ENCODE results near the gene TBC1D22A.

TBC1D22A gene

DNA sequence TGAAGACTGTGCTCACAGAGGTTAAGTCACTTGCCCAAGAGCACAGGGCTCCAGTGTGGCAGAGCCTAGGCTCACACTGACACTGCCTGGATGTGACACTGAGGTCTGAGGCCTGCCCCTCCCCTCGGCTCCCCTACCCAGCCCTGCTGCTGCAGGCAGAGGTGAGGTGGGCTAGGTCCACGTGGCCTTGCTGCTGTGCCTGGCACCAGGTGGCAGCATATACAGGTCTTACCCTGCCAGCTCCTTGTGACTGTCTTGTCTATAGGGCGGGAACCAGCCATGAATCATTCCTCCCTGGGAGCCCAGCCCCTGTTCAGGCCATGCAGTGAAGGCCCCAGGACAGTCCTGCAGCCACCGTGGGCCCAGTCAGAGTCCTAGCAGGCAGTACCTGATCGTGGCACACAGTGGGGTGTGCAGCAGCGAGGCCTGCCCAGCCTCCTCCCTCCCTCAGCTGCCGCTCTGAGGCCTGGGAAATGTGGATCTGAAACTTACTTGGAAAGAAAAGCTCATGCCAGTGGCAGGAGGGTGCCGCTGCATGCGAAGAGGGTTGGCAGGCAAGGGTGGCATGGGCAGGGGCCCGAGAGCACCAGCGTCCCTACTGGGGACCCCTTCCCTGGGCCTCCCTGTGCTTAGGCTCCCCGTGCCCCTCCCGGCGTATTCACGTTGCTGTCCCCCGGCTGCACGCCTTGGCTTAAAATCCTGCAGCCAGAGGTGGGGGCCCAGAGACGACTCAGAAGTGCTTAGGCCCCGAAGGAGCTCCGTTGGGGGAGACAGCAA lies 23.2 kb upstream of the TBC1D22A start:
- H3K27ac Mint-ChIP-seq = peak overlapping the region; percentile 68 to 90 (median 86)
- TF ChIP-seq, protein P1, sequence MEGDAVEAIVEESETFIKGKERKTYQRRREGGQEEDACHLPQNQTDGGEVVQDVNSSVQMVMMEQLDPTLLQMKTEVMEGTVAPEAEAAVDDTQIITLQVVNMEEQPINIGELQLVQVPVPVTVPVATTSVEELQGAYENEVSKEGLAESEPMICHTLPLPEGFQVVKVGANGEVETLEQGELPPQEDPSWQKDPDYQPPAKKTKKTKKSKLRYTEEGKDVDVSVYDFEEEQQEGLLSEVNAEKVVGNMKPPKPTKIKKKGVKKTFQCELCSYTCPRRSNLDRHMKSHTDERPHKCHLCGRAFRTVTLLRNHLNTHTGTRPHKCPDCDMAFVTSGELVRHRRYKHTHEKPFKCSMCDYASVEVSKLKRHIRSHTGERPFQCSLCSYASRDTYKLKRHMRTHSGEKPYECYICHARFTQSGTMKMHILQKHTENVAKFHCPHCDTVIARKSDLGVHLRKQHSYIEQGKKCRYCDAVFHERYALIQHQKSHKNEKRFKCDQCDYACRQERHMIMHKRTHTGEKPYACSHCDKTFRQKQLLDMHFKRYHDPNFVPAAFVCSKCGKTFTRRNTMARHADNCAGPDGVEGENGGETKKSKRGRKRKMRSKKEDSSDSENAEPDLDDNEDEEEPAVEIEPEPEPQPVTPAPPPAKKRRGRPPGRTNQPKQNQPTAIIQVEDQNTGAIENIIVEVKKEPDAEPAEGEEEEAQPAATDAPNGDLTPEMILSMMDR (IDR thresholded peaks at IDR 0.05; ENCODE audit: unreplicated experiment in 3 of 3) = peak in 1 of 3 experiments; percentile 24
- no peaks in the 10 kb centered on the region for H3K9me3 Mint-ChIP-seq
- peaks cover 31% of the 10 kb centered on the region for H3K4me1 Mint-ChIP-seq
- H3K4me3 Mint-ChIP-seq = peak overlapping the region; percentile 86 to 95 (median 91)
- no peaks in the 10 kb centered on the region for H3K36me3 Mint-ChIP-seq (ENCODE audit: low read depth)
- peaks cover 3% of the 10 kb centered on the region for H3K27me3 Mint-ChIP-seq (ENCODE audit: low read depth)

DNA sequence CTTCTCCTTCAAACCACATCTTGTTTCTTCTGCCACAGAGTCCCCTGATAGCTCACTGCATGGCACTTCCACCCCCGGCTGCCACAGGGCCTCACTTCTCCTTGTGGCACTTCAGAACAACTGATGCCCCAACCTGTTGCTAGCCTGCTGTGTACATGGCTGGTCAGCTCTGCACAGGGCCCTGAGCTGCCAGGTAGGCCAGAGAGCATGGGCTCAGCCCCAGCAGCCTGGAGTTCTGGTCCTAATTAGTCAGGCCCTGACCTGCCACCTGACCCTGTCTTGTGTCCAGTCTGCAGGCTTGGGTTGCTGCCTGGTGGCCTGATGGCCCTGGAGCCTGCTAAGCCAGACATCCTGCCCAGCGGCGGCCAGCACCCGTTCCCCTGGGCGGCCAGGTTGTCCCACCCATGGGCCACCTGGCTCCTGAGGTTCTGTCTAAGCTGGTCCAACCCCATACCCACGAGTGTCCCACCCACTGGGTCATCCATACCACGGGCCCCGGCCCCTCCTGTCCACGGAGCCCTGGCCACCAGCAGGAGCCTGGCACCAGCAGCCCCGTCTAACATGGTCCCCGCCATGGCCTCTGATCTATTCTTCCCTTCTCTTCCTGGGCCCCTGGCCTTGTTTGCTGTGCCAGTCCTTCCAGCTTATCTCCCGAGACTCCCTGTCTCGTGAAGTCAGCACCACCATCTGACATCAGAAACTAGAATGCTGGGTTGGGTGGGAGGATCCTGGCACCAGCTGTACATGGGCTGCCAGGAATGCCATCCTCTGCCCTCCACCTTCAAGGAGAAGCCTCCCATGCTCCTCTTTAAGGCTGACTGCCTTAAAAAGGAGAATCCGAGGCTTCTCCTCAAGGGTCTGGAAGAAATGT lies 21.3 kb upstream of the TBC1D22A start:
- Mint-ChIP-seq H3K36me3 (ENCODE audit: low read depth) (no peaks in the 10 kb centered on the region), H3K4me1 (peaks cover 21% of the 10 kb centered on the region), H3K4me3 (peak overlapping the region; percentile 59 to 74 (median 70)), H3K27me3 (ENCODE audit: low read depth) (peaks cover 6% of the 10 kb centered on the region), H3K27ac (peak overlapping the region in 2 of 3 experiments; percentile 64 to 87), H3K9me3 (no peaks in the 10 kb centered on the region)
- TF ChIP-seq, protein P1 (IDR thresholded peaks at IDR 0.05; ENCODE audit: unreplicated experiment in 3 of 3) = no peak

DNA sequence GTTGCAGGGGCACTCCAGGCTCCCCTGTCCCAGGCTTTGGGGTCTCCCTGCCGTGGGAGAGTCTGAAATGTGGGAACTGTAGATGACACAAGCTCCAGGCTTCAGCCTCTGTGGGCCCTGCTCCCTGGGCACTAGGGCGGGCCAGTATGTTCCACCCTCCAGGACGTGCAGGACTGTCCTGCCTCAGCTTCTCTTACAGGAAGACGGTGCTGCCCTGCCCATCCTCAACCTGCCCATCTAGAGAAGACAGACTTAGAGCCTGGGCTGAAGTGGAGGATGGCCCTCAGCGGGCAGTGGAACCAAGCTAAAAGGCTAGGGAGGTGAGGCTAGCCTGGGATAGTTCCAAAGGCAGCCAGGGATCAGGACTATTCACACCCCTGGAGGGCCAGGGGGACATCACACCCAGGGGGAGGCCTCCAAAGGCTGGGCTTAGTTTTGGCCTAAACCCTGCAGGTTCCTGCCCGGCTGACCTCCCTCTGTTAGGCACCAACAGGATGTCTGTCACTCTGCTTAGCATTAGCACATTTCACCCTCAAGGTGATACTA lies 20.4 kb upstream of the TBC1D22A start:
- H3K27ac Mint-ChIP-seq = peak overlapping the region in 1 of 3 experiments; percentile 64
- TF ChIP-seq, protein P1 (IDR thresholded peaks at IDR 0.05; ENCODE audit: unreplicated experiment in 3 of 3) = no peak
- no peaks in the 10 kb centered on the region for H3K36me3 Mint-ChIP-seq (ENCODE audit: low read depth)
- H3K9me3 Mint-ChIP-seq = no peaks in the 10 kb centered on the region
- peaks cover 12% of the 10 kb centered on the region for H3K27me3 Mint-ChIP-seq (ENCODE audit: low read depth)
- peaks cover 12% of the 10 kb centered on the region for H3K4me1 Mint-ChIP-seq
- peak overlapping the region; percentile 38 to 72 (median 42) for H3K4me3 Mint-ChIP-seq

DNA sequence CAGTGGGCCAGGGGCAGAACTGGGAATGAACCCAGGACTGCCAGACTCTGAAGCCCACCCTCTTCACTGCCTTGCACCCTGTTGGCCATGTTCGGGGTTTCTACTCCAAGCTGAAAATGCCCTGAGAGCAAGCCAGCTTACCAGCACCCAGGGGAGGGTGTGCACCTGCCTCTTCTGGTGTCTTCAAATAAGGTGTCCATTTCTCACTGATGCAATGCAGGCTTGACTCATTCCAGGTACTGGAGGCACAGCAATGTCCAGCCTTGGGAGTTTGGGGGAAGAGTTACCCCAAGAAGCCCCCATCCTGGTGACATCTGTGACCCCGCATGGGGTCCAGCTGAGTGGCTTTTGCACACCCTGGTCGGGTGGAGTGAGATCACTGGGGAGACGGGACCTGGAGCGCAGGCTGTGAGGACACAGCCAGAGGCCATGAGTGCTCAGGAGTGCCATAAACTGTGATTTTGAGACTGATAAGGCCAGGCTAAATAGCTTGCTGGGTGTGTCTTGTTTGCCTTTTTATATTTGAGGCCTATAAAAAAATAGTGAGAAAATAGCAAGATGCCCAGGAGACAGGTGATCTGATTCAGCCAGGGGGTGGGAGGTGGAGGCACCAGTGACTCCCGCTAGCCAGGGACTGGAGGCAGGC lies 19.8 kb upstream of the TBC1D22A start:
- Mint-ChIP-seq H3K4me3 (no peak overlapping the region), H3K36me3 (ENCODE audit: low read depth) (no peaks in the 10 kb centered on the region), H3K27me3 (ENCODE audit: low read depth) (peaks cover 15% of the 10 kb centered on the region), H3K27ac (no peak overlapping the region), H3K4me1 (peaks cover 7% of the 10 kb centered on the region), H3K9me3 (no peaks in the 10 kb centered on the region)
- TF ChIP-seq, protein P1 (IDR thresholded peaks at IDR 0.05; ENCODE audit: unreplicated experiment in 3 of 3) = no peak

DNA sequence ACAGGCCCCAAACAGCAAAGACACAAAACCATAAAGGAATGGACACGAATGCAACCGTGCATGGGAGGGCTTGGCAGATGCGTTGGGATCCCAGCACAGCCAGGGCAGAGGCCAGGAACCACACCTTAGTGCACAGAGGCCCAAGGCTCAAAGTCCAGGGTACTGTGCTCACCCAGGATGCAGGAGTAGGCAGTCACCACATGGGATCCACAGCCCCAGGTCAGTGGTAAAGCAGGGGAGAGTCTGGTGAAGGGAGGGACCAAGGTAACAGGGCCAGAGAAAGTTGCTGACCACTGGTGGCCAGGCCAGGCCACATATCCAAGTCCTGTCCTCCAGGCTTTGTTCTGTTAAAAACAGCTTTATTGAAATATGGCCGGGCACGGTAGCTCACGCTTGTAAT lies 17.9 kb upstream of the TBC1D22A start:
- H3K36me3 Mint-ChIP-seq (ENCODE audit: low read depth) = no peaks in the 10 kb centered on the region
- H3K27ac Mint-ChIP-seq = no peak overlapping the region

More for the DNA sequence above, 17.9 kb upstream of the TBC1D22A start:
- no peaks in the 10 kb centered on the region for H3K9me3 Mint-ChIP-seq
- TF ChIP-seq, protein P1 (IDR thresholded peaks at IDR 0.05; ENCODE audit: unreplicated experiment in 3 of 3) = no peak
- peaks cover 22% of the 10 kb centered on the region for H3K27me3 Mint-ChIP-seq (ENCODE audit: low read depth)
- no peak overlapping the region for H3K4me3 Mint-ChIP-seq
- H3K4me1 Mint-ChIP-seq = no peaks in the 10 kb centered on the region
